Neural progenitor cell (in vitro differentiated cells): ENCODE results near the gene CD19. TPM values are rescaled to one million over a fixed set of nuclear protein-coding genes. Genes with fewer than 3 reads are reported as not detected.
"Not testable (repeated sequence)": the region's sequence is repeated elsewhere in the genome, so short reads cannot be mapped to it uniquely, and the experiment has no call there.

ENCODE experiments used
- DNase-seq: peaks from one replicate; pipeline ENCODE4 v3.0.0-alpha.2; 2016; ENCODE audit warnings: low spot score
- H2AFZ ChIP-seq: fragments of 200-600 bp; sonication (generic); replicated peaks from 2 replicates; pipeline ENCODE4 v1.6.1; 2016; ENCODE audit warnings: antibody characterized with exemption
- H3F3A ChIP-seq: fragments of 200-600 bp; sonication (generic); 2 replicates; pipeline ENCODE4 v1.6.1; 2016; ENCODE audit warnings: antibody characterized with exemption, low read depth
- H3K27ac ChIP-seq: fragments of 200-600 bp; sonication (generic); 2 replicates; pipeline ENCODE4 v1.5.1; 2016; ENCODE audit warnings: mild to moderate bottlenecking
- H3K27me3 ChIP-seq: fragments of 200-600 bp; sonication (generic); 2 replicates; pipeline ENCODE4 v1.6.1; 2016; ENCODE audit warnings: mild to moderate bottlenecking, moderate library complexity
- H3K36me3 ChIP-seq: fragments of 200-600 bp; sonication (generic); 2 replicates; pipeline ENCODE4 v1.5.1; 2016
- H3K4me1 ChIP-seq: fragments of 200-600 bp; sonication (generic); 2 replicates; pipeline ENCODE4 v1.6.1; 2016; ENCODE audit warnings: mixed run types
- H3K4me2 ChIP-seq: fragments of 200-600 bp; sonication (generic); 2 replicates; pipeline ENCODE4 v1.6.1; 2016
- H3K4me3 ChIP-seq: fragments of 200-600 bp; sonication (generic); 2 replicates; pipeline ENCODE4 v1.5.1; 2016
- H3K79me2 ChIP-seq: fragments of 200-600 bp; sonication (generic); 2 replicates; pipeline ENCODE4 v1.6.1; 2016; ENCODE audit warnings: low read depth
- H3K9ac ChIP-seq: fragments of 200-600 bp; sonication (generic); 2 replicates; pipeline ENCODE4 v1.6.1; 2016
- H3K9me3 ChIP-seq: fragments of 200-600 bp; sonication (generic); 2 replicates; pipeline ENCODE4 v1.5.1; 2016; ENCODE audit warnings: low read depth
- H4K20me1 ChIP-seq: fragments of 200-600 bp; sonication (generic); 2 replicates; pipeline ENCODE4 v1.6.1; 2016; ENCODE audit warnings: low read depth
- H3K27ac Mint-ChIP-seq: 3 replicates; pipeline ENCODE4 v1.8.0; 2021; ENCODE audit warnings: mixed read lengths
- H3K27me3 Mint-ChIP-seq: 2 replicates; pipeline ENCODE4 v1.8.0; 2022; ENCODE audit warnings: low read depth, mild to moderate bottlenecking, inconsistent platforms, moderate library complexity, mixed read lengths; ENCODE audit not compliant: insufficient read depth
- H3K36me3 Mint-ChIP-seq: 3 replicates; pipeline ENCODE4 v1.8.0; 2021; ENCODE audit warnings: mixed read lengths
- H3K4me1 Mint-ChIP-seq: 3 replicates; pipeline ENCODE4 v1.8.0; 2021; ENCODE audit warnings: mixed read lengths
- H3K4me3 Mint-ChIP-seq: 3 replicates; pipeline ENCODE4 v1.8.0; 2021; ENCODE audit warnings: mild to moderate bottlenecking, moderate library complexity, mixed read lengths
- H3K9me3 Mint-ChIP-seq: 3 replicates; pipeline ENCODE4 v1.8.0; 2020; ENCODE audit warnings: mixed read lengths
- CTCF ChIP-seq: fragments of 200-600 bp; sonication (generic); IDR thresholded peaks from 2 replicates; pipeline ENCODE4 v1.5.1; 2017; ENCODE audit warnings: antibody characterized with exemption, mild to moderate bottlenecking
- EZH2 ChIP-seq: fragments of 200-600 bp; sonication (generic); IDR thresholded peaks from 2 replicates; pipeline ENCODE4 v1.6.1; 2017; ENCODE audit warnings: antibody characterized with exemption, mild to moderate bottlenecking, moderate library complexity
- EZH2phosphoT487 ChIP-seq: fragments of 200-600 bp; sonication (generic); IDR thresholded peaks from 2 replicates; pipeline ENCODE4 v1.6.1; 2017; ENCODE audit warnings: antibody characterized with exemption
- total RNA-seq: library from RNA; depleted of rRNA; stranded (reverse); fragments of >200 nt; gene quantifications from 2 replicates; pipeline ENCODE4 v1.2.3, GENCODE V29; 2015; ENCODE audit warnings: low replicate concordance

CD19 gene
- total RNA-seq, 1 donor from 2014 or later = not detected

GRCh38 chr16:28977703-28978662 is 46.2 kb downstream of the CD19 start:
- peak; percentile 43 for DNase-seq
- Histone ChIP-seq H3K4me3 (no peak overlapping the region), H4K20me1 (no peaks in the 10 kb centered on the region), H3K36me3 (no peaks in the 10 kb centered on the region), H3K27ac (no peak overlapping the region), H3K79me2 (peaks cover 12% of the 10 kb centered on the region), H3K27me3 (no peaks in the 10 kb centered on the region), H2AFZ (no peak overlapping the region), H3F3A (peaks cover 8% of the 10 kb centered on the region), H3K9ac (no peak overlapping the region), H3K4me1 (peaks cover 5% of the 10 kb centered on the region), H3K4me2 (no peak overlapping the region), H3K9me3 (no peaks in the 10 kb centered on the region)
- peak overlapping the region; percentile 39 for H3K4me3 Mint-ChIP-seq
- H3K9me3 Mint-ChIP-seq = no peaks in the 10 kb centered on the region
- no peaks in the 10 kb centered on the region for H3K27me3 Mint-ChIP-seq
- H3K36me3 Mint-ChIP-seq = peaks cover 2% of the 10 kb centered on the region
- TF ChIP-seq EZH2phosphoT487 (no peak), EZH2 (no peak), CTCF (peak; percentile 64)
- peaks cover 11% of the 10 kb centered on the region for H3K4me1 Mint-ChIP-seq
- H3K27ac Mint-ChIP-seq = no peak overlapping the region

GRCh38 chr16:28980330-28980729 is 48.6 kb downstream of the CD19 start:
- H3K4me1 ChIP-seq, H3K27me3 Mint-ChIP-seq, H3K9me3 ChIP-seq, H3K27me3 ChIP-seq, H3K4me1 Mint-ChIP-seq, H2AFZ ChIP-seq, H3K36me3 Mint-ChIP-seq, H3K27ac Mint-ChIP-seq, H3K9ac ChIP-seq, H3F3A ChIP-seq, H3K4me3 ChIP-seq, H3K4me3 Mint-ChIP-seq, H3K9me3 Mint-ChIP-seq, DNase-seq, H4K20me1 ChIP-seq, H3K36me3 ChIP-seq, H3K79me2 ChIP-seq, H3K27ac ChIP-seq, H3K4me2 ChIP-seq: not testable (repeated sequence)

GRCh38 chr16:28980929-28981328 is 49.2 kb downstream of the CD19 start:
- Histone ChIP-seq H3K4me1 (no peaks in the 10 kb centered on the region), H3K4me2 (no peak overlapping the region), H3K36me3 (no peaks in the 10 kb centered on the region), H3K9ac (no peak overlapping the region), H3K4me3 (no peak overlapping the region), H3F3A (no peaks in the 10 kb centered on the region), H2AFZ (no peak overlapping the region), H3K9me3 (no peaks in the 10 kb centered on the region), H4K20me1 (no peaks in the 10 kb centered on the region), H3K79me2 (peaks cover under 1% of the 10 kb centered on the region), H3K27me3 (no peaks in the 10 kb centered on the region), H3K27ac (no peak overlapping the region)
- Mint-ChIP-seq H3K36me3 (peaks cover 8% of the 10 kb centered on the region), H3K4me3 (no peak overlapping the region), H3K27ac (no peak overlapping the region), H3K4me1 (no peaks in the 10 kb centered on the region), H3K9me3 (no peaks in the 10 kb centered on the region), H3K27me3 (no peaks in the 10 kb centered on the region)
- TF ChIP-seq CTCF (no peak), EZH2 (no peak), EZH2phosphoT487 (no peak)
- DNase-seq = no peak

GRCh38 chr16:28981517-28981916 is 49.7 kb downstream of the CD19 start:
- Histone ChIP-seq H3K27ac (no peak overlapping the region), H3K4me1 (no peaks in the 10 kb centered on the region), H3K36me3 (no peaks in the 10 kb centered on the region), H2AFZ (no peak overlapping the region), H3F3A (no peaks in the 10 kb centered on the region), H3K9me3 (no peaks in the 10 kb centered on the region), H3K4me2 (no peak overlapping the region), H3K79me2 (no peaks in the 10 kb centered on the region), H4K20me1 (no peaks in the 10 kb centered on the region), H3K9ac (no peak overlapping the region), H3K27me3 (no peaks in the 10 kb centered on the region), H3K4me3 (no peak overlapping the region)
- H3K27ac Mint-ChIP-seq = no peak overlapping the region
- peaks cover 8% of the 10 kb centered on the region for H3K36me3 Mint-ChIP-seq
- TF ChIP-seq EZH2 = no peak
- TF ChIP-seq CTCF = peak; percentile 56
- H3K9me3 Mint-ChIP-seq = no peaks in the 10 kb centered on the region
- DNase-seq = peak; percentile 29
- H3K4me3 Mint-ChIP-seq = no peak overlapping the region
- H3K4me1 Mint-ChIP-seq = no peaks in the 10 kb centered on the region
- H3K27me3 Mint-ChIP-seq = no peaks in the 10 kb centered on the region
